Measurements from ENCODE around the gene STOML1. TPM values are rescaled to one million over a fixed set of nuclear protein-coding genes. Genes with fewer than 3 reads are reported as not detected.
A peak's percentile ranks its signal among the peaks of the same experiment; 100 is the strongest.

STOML1 gene
- total RNA-seq, 4 donors from 2014 or later, result 16.6 to 29.1 (median 21.5) TPM

DNA sequence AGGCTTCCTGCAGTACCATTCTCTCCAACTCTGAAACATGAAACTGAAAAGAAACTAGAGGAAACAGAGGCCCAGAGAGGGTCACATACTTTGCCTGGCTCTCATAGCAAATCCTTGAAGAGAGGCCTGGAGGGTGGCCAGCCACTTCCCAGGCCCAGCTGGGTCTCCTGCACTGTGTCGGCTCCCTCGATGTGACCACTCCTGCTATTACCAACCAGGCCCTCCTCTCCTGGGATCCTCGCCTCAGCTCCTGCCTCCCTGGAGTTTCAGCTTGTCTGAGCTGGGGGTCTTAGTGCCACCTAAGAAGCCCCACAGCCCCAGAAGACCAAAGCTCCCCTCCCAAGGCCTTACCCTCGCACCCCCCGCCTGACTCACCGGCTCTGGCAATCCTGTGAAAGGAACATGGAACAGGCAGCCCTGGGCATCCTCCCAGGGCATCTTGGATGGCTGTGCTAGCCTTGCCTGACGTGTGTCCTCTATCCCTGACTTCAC lies 61.3 kb downstream of the STOML1 start:
- no peak for DNase-seq (ENCODE audit: low spot score in 2 of 2)
- WGBS, 2 donors, result 64 to 66% methylated on average over 7 of the region's 7 CpGs
- no peak for TF ChIP-seq EP300 (IDR thresholded peaks at IDR 0.05)
- TF ChIP-seq POLR2A (IDR thresholded peaks at IDR 0.05), result no peak
- no peak for TF ChIP-seq CTCF (IDR thresholded peaks at IDR 0.05)
- no peaks in the 10 kb centered on the region for H3K36me3 ChIP-seq
- peaks cover 0 to 58% (median 8%) of the 10 kb centered on the region in 4 donors for H3K4me1 ChIP-seq
- peaks cover 0 to 18% of the 10 kb centered on the region in 2 donors for H3K27me3 ChIP-seq
- peak overlapping the region in 3 of 4 donors; percentile 20 to 63 (median 60) for H3K27ac ChIP-seq
- no peak overlapping the region for H3K4me3 ChIP-seq
- H3K9me3 ChIP-seq, result no peaks in the 10 kb centered on the region

- no peaks in the 10 kb centered on the region for H3K36me3 ChIP-seq
- WGBS, 2 donors, result 22 to 35% methylated on average over 5 to 8 of the region's 8 CpGs
- no peak for DNase-seq (ENCODE audit: low spot score in 2 of 2)
- H3K4me3 ChIP-seq, result no peak overlapping the region
- H3K4me1 ChIP-seq, result peaks cover 0 to 62% (median 9%) of the 10 kb centered on the region in 4 donors
- peaks cover 0 to 18% of the 10 kb centered on the region in 2 donors for H3K27me3 ChIP-seq
- H3K27ac ChIP-seq, result peak overlapping the region in 3 of 4 donors; percentile 20 to 63 (median 60)
- no peak for TF ChIP-seq CTCF (IDR thresholded peaks at IDR 0.05)
- TF ChIP-seq POLR2A (IDR thresholded peaks at IDR 0.05), result no peak
- no peak for TF ChIP-seq EP300 (IDR thresholded peaks at IDR 0.05)
- H3K9me3 ChIP-seq, result no peaks in the 10 kb centered on the region
Measured at GRCh38 chr15:73930371-73930770, 61.7 kb downstream of the STOML1 start.

GRCh38 chr15:73928971-73929627 lies 63.0 kb downstream of the STOML1 start:
- Histone ChIP-seq H3K27ac (no peak overlapping the region), H3K36me3 (no peaks in the 10 kb centered on the region), H3K27me3 (peaks cover 0 to 18% of the 10 kb centered on the region in 2 donors), H3K4me1 (peaks cover 0 to 75% (median 19%) of the 10 kb centered on the region in 4 donors), H3K4me3 (no peak overlapping the region), H3K9me3 (no peaks in the 10 kb centered on the region)
- DNase-seq (ENCODE audit: low spot score in 2 of 2), result no peak
- 60 to 62% methylated on average over 5 of the region's 5 CpGs for WGBS, 2 donors
- no peak for TF ChIP-seq EP300 (IDR thresholded peaks at IDR 0.05)
- TF ChIP-seq CTCF (IDR thresholded peaks at IDR 0.05), result no peak
- TF ChIP-seq POLR2A (IDR thresholded peaks at IDR 0.05), result no peak

Other genes with a start within 250 kb of the STOML1 start
- 10 to 100 TPM in 2 of 4 donors, 1 to 10 TPM in 2; 2.8 to 10.9 (median 6.7) TPM for gene INSYN1, start 238.9 kb downstream of the STOML1 start, total RNA-seq
- gene TBC1D21, start 118.7 kb downstream of the STOML1 start, total RNA-seq, result not detected
- 10 to 100 TPM; 21.6 to 29.1 (median 24.4) TPM for gene LOXL1, start 65.8 kb downstream of the STOML1 start, total RNA-seq
- gene PML, start 2.4 kb upstream of the STOML1 start, total RNA-seq, result 100 to 1,000 TPM in 2 of 4 donors, 10 to 100 TPM in 2; 69.3 to 159 (median 89.4) TPM
- gene GOLGA6A, start 90.3 kb upstream of the STOML1 start, total RNA-seq, result under 1 TPM in 2 of 4 donors, not detected in 2; 0.20 to 0.87 TPM
- 1 to 10 TPM in 1 of 4 donors, under 1 TPM in 2, not detected in 1; 0.66 to 1.5 (median 0.98) TPM for gene ISLR2, start 138.3 kb upstream of the STOML1 start, total RNA-seq
- 100 to 1,000 TPM in 3 of 4 donors, 10 to 100 TPM in 1; 41.7 to 250 (median 164) TPM for gene ISLR, start 181.4 kb upstream of the STOML1 start, total RNA-seq
- 1 to 10 TPM in 1 of 4 donors, under 1 TPM in 1, not detected in 2; 0.39 to 1.9 TPM for gene STRA6, start 210.5 kb upstream of the STOML1 start, total RNA-seq
- gene CCDC33, start 244.0 kb upstream of the STOML1 start, total RNA-seq, result not detected